HFF-Myc (cell line): ENCODE results near the gene TRA2A.

Experiments used
- DNase-seq: peaks from one replicate; pipeline ENCODE4 v3.0.0-alpha.2; 2011; ENCODE audit warnings: low read depth; ENCODE audit errors: extremely low read depth
- H3K4me3 ChIP-seq: replicated peaks from 2 replicates; pipeline ENCODE4 v1.5.1; 2011; ENCODE audit warnings: low read depth, mild to moderate bottlenecking, control low read depth, low read length
- TF ChIP-seq, protein P1 (sequence below): IDR thresholded peaks from 2 replicates; pipeline ENCODE4 v1.5.1; 2012; ENCODE audit warnings: mild to moderate bottlenecking, low read depth, low read length, control low read depth; ENCODE audit errors: missing control alignments

Gene TRA2A

DNA sequence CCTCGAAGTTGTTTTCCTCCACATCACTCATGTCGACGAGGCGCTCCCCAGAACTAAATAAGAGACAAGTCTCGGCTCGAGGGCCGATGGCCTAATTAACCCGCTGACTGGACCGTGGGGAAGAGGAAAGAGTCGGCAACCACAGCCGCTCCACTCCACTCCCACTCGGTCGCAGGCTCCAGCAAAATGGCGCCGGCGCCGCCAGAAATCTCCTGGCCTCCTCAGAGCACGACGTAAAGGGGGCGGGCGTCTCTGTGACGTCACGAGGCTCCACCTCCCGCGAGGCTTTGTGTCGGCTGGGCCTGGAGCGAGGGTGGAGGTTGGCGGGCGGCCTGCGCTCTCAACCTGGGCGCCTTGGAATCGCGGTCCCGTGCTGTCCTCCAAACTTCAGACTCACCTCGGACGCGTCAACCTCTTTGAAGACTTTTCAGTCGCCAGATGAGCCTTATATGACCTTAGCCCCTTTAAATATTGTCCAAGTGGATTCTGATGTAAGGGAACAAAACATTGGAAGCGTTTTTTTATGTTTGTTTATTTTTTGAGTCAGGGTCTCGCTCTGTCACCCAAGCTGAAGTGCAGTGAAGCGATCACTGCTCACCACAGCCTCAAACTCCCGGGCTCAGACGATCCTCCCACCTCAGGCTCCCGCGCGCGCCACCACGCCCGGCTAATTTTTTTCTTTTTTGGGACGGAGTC, at the start of gene TRA2A:
Gene TRA2A (minus strand): TSS at position 188 of the 696 bp plus-strand sequence. CDS start 157 bp downstream, at position 31.
- TF ChIP-seq, protein P1, sequence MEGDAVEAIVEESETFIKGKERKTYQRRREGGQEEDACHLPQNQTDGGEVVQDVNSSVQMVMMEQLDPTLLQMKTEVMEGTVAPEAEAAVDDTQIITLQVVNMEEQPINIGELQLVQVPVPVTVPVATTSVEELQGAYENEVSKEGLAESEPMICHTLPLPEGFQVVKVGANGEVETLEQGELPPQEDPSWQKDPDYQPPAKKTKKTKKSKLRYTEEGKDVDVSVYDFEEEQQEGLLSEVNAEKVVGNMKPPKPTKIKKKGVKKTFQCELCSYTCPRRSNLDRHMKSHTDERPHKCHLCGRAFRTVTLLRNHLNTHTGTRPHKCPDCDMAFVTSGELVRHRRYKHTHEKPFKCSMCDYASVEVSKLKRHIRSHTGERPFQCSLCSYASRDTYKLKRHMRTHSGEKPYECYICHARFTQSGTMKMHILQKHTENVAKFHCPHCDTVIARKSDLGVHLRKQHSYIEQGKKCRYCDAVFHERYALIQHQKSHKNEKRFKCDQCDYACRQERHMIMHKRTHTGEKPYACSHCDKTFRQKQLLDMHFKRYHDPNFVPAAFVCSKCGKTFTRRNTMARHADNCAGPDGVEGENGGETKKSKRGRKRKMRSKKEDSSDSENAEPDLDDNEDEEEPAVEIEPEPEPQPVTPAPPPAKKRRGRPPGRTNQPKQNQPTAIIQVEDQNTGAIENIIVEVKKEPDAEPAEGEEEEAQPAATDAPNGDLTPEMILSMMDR: no peak
- peak within 1 kb of the TSS; percentile 79 for H3K4me3 ChIP-seq
- peak; percentile 78 for DNase-seq

DNA sequence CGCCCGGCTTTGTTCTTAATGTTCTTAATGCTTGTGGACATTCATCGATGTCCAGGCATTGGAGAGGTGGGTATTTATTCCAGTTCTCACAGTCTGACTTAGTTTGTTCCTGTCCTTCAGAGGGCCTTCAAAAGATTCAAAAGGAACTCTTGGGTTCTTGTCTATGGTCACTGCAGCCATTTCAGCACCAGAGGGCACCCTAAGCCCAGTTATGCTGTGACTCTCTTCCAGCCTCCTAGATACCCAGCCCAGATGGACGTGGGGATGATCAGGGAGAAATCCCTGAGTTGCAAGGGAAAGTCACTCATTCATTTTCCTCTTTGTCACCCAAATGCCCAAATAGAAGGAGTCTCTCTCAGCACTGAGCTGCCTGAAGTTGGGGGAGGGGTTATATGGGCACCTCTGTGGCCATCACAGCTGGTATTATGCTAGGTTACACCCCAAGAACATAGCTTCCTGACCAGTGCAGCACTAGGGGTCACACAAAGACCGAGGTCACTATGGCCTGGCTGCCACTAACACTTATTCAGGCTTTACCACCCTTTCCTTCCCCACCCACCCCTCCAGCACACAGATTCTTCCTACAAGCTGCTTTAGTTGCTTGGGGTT, 38.9 kb upstream of the TRA2A start:
- H3K4me3 ChIP-seq: no peak overlapping the region
- peak; percentile 66 for DNase-seq
- TF ChIP-seq, protein P1: peak; percentile 87

DNA sequence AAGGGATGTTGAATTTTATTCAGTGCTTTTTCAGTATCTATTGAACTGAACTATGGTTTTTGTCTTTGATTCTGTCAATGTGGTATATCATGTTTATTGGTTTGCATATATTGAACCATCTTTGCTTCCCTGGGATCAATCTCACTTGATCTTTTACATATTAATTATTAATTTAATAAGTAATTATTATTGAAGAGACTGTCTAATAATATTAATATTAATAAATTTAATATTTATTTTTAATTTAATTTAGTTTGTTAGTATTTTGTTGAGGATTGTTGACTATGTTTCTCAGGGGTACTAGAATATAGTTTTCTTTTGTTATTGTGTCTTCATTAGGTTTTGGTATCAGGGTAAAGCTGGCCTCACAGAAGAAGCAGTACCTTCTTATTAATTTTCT, 26.5 kb upstream of the TRA2A start:
- DNase-seq: no peak
- H3K4me3 ChIP-seq: no peak overlapping the region
- TF ChIP-seq, protein P1: no peak

DNA sequence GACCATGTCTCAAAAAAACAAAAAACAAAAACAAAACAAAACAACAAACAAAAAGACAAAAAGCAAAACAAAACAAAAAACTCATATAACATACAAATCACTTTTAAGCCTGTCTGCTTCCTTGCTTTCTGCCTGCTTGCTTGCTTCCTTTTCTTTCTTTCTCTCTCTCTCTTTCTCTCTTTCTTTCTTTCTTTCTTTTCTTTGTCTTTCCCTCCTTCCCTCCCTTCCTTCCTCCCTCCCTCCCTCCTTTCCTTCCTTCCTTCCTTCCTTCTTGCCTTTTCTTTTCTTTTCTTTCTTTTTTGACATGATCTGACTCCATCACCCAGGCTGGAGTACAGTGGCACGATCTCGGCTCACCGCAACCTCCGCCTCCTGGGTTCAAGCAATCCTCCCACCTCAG, 15.9 kb upstream of the TRA2A start:
- TF ChIP-seq, protein P1: no peak
- H3K4me3 ChIP-seq: no peak overlapping the region
- no peak for DNase-seq

DNA sequence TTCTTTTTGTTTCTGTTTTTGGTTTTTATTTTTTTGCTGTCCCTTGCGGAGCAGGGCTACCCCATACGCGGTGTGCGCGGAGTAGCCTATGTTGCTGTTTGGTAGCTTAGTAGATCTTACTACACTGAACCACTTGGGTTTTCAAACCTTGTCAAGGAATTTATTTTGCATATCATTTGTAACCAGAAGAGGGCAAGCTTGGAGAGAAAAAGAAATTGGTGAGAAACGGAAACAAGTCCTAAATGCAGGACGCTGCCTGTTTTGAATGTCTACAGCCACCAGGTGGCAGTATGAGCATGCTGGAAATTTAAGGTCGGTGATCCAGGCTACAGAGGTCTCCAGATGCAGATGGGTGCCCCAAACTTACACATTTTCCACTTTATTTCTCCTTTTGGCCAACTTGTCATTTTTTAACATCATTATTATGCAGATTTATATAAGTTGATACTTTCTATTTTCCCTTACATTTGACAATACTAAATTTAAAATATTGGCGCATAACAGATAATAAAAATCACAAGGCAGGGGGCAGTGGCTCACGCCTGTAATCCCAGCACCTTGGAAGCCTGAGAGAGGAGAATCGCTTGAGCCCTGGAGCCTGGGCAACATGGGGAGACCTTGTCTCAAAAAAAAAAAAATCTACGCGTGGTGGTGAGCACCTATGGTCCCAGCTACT, 15.3 kb upstream of the TRA2A start:
- TF ChIP-seq, protein P1: peak; percentile 89
- peak; percentile 86 for DNase-seq
- no peak overlapping the region for H3K4me3 ChIP-seq

DNA sequence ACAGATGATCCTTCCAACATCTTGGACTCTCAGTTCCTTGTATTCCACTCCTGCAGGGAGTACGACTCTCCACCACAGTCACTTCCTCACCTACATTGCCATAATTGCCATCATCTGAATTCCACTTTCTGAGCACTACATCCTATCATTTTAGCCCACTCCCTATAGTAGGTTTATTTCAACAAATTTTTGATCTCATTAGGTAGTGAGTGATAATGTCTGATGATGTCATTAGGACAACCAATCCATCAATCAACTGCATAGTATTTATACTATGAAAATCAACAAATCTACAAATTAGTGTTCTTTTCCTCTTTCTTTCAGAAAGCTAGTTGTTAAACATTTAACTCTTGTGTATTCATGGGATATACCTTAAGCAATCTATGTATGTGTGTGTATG, 13.7 kb upstream of the TRA2A start:
- TF ChIP-seq, protein P1: no peak
- DNase-seq: no peak
- no peak overlapping the region for H3K4me3 ChIP-seq
